Kidney glomerular epithelial cell (primary cell): Measurements from ENCODE around the gene C3orf33.
A peak's percentile ranks its signal among the peaks of the same experiment; 100 is the strongest.
"Not testable (repeated sequence)": the region's sequence is repeated elsewhere in the genome, so short reads cannot be mapped to it uniquely, and the experiment has no call there.

Experiments
- DNase-seq: peaks from one replicate; lab custom pipeline; 2025; lab: John Stamatoyannopoulos, UW

The C3orf33 gene

DNA sequence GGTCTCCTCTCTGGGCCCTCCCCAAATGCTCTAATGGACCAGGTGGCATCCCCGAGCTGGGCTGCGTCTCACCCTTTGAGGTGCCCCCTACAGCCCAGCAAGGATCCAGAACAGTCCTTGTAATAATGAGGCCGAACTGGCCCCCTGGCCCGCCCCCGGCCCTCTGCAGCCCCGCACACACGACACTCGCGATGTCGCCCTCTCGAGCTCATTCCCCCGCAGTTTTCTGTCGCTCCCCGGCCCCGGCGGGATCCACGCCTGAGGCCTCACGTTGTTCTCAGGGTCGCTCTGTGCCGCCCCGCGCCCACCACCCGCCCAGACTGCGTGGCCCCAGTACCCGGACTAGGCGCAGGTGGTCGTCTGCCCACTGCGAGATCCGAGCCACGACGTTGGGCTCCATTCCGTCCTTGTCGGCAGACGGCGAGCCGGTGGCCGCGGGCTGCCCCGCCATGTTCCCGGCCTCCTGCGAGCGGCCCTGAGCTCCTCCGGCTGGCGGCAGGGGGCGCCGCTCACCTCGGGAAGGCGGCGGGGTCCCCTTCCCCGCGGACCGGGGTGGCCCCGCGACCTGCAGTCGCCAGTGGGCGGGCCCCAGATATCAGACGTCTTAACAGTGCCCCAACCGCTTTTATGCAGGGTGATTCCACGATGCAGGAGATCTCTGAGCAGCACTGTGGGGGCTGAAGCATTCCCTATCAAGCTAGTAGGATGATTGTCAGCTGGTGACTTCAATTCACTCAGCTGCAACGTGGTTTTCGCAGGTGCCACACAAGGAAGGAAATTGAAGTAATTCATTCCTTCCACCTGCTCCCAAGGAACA is at the start of gene C3orf33:
Gene C3orf33 (minus strand): TSS at position 477 of the 817 bp plus-strand sequence. CDS start 26 bp downstream, at position 451.
- peak; percentile 63 for DNase-seq

GRCh38 chr3:155854141-155854940 is 48.3 kb upstream of the C3orf33 start, which contains the start of gene SLC33A1:
Gene SLC33A1, minus strand, starts transcription at chr3:155854427. Its CDS starts 430 bp downstream, at chr3:155853997.
- DNase-seq, result peak; percentile 98

DNA sequence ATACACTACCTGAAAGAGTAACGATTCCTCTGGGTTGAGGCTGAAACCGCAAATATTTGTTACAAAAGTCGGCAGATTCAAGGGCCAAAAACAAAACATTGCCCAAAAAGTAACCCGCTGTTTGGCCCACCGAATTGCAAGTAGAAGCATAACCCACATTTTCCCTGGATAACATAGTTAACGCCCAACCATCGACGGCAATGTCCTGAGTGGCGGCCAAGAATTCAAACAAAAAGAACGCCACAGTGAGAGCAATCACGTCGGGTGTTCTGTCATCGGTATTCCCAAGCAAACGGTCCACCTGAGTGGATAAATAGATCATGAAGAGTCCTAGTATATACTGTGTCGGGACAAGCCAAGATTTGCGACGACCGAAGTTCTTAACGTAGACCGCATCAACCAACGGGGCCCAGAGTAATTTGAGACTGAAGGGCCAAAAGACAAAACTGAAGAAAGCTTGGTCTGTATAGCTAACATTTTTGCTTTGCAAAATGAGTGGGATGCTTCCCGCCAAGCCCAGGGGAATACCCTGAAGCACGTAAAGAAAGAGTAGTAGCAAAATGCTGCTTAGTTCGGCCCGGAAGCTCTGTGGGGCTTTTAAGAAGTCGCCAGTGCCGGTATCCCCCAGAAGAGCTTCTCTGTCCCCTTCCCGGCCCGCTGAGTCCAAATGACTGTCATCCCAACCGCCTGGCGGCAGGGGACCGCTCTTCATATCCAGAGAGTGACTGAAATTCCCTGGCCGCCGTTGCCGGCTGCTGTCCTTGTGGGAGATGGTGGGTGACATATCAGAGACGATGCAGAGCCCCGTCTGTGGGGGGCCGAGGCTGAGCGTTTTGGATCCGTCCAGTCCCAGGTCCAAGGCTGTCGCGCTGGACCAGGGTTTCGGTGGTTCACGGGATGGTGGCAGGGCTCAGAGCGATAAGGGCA is 47.4 kb upstream of the C3orf33 start:
- DNase-seq, result no peak

- DNase-seq, result no peak
Measured at GRCh38 chr3:155852341-155852740, 46.3 kb upstream of the C3orf33 start.

- DNase-seq, result not testable (repeated sequence)
Measured at GRCh38 chr3:155849404-155849803, 43.3 kb upstream of the C3orf33 start.

- DNase-seq, result no peak
Measured at GRCh38 chr3:155847993-155848392, 41.9 kb upstream of the C3orf33 start.

- no peak for DNase-seq
Measured at GRCh38 chr3:155846119-155846518, 40.0 kb upstream of the C3orf33 start.

DNA sequence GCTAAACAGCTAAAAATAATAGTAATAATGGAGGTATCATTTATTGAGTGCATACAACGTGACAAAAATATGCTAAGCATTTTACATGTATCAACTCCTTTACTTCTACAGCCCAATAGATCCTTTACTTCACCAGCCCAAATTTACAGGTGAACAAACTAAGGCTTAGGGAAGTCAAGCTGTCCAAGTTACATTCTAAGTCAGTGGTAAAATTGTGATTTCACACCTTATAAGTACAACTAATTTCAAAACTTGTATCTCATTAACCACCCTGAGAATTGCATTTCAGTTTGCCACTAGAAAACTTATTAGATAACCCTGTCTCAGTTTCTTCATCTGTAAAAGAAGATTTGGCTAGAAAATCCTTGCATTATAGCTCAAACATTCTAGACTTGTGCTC is 37.5 kb upstream of the C3orf33 start:
- DNase-seq, result no peak

- DNase-seq, result no peak
Measured at GRCh38 chr3:155835341-155836071, 29.4 kb upstream of the C3orf33 start.

DNA sequence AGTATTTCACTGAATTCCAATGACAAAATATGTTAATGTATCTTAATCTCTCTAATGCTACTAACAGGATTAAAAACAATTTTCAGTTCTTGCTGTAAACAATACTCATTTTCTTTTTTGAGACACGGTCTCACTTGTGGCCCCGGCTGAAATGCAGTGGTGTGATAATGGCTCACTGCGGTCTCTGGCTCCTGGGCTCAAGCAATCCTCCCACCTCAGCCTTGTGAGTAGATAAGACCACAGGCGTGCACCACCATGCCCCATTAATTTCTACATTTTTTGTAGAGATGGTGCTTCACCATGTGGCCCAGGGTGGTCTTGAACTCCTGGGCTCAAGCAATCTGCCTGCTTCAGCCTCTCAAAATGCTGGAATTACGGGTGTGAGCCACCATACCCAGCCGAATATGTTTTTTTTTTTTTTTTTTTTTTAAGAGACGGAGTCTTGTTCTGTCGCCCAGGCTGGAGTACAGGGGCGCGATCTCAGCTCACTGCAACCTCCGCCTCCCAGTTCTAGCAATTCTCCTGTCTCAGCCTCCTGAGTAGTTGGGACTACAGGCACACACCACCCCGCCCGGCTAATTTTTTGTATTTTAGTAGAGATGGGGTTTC is 22.5 kb upstream of the C3orf33 start:
- not testable (repeated sequence) for DNase-seq

DNA sequence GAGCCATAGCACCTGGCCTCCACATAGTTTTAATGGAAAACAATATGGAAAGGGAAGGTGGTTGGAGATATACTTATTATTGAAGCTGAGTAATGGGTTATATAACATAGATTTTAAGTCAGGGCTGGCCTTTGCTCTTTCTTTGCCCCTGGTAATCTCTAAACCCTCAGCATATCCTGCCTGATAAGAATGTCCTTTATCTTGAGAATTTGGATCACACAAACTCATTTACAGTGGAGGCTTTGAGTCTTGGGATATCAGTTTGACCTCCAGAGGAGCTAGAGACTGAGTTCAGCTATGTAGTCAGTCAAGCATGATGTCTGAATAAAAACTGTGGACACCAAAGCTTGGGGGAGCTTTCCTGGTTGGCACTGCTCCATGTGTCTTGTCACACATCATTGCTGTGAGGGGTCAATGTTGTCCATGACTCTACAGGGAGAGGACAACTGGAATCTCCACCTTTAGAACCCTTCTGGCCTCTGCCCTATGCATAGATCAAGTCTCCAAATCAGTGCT is 9.0 kb upstream of the C3orf33 start:
- DNase-seq, result no peak

DNA sequence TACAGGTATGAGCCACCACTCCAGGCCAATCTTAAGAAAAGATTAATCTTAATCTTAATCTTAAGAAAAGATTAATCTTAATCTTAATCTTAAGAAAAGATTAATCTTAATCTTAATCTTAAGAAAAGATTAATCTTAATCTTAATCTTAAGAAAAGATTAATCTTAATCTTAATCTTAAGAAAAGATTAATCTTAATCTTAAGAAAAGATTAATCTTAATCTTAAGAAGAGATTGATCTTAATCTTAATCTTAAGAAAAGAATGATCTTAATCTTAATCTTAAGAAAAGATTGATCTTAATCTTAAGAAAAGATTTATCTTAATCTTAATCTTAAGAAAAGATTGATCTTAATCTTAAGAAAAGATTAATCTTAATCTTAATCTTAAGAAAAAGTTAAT is 7.1 kb upstream of the C3orf33 start:
- DNase-seq, result not testable (repeated sequence)

DNA sequence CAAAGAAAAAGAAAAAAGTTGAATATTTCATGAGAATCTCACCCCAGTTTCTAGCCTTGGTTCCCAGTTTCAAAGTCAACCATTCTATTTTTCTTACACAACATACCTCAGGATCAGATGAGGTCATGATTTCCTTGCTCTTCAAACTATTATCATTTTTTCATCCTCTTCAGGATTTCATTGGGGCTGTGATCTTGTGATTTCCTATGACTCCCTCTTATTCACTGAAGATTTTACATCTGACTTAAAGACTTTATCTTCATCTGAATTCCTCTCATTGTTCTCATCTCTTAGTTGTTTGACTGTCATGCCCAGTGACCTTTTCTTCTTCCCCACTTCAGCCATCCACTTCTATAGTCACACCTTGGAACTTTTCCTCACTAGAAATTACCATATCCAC is 3.1 kb upstream of the C3orf33 start:
- DNase-seq, result no peak

DNA sequence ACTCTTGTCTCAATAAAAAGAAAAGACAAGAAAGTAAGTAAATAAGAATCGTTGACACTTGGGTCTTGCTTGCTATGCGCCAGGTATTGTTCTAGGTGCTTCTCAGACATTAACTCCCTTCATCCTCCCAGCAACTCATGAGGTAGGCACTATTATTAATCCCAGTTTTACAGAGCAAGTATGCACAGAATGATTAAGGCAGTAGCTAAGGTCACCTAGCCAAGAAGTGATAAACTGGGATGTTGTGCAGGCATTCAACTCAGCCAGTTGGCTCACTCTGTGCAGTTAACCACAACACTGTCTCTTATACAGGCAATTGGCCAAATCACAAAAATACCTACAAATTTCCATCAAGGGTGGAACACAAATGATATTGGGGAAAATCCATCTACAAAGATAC is 1.7 kb upstream of the C3orf33 start:
- no peak for DNase-seq

DNA sequence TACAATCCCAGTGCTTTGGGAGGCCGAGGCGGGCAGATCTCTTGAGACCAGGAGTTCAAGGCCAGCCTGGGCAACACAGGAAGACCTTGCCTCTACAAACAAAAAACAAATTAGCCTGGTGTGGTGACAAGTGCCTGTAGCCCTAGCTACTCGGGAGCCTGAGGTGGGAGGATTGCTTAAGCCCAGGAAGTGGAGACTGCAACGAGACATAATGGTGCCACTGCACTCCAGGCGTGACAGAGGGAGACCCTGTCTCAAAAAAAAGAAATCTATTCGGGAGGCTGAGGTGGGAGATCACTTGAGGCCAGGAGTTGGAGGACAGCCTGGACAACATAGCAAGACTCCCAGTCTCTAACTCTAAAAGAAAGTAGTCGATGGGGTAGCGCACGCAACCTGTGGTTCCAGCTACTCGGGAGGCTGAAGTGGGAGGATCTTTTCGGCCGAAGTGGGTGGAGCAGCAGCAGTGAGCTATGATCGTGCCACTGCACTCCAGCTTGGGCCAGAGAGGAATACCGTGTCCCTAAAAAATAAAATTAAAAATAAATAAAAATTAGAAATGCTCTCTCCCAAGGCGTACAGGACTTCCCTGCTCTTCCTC is 775 bp downstream of the C3orf33 start:
- DNase-seq, result peak; percentile 13

DNA sequence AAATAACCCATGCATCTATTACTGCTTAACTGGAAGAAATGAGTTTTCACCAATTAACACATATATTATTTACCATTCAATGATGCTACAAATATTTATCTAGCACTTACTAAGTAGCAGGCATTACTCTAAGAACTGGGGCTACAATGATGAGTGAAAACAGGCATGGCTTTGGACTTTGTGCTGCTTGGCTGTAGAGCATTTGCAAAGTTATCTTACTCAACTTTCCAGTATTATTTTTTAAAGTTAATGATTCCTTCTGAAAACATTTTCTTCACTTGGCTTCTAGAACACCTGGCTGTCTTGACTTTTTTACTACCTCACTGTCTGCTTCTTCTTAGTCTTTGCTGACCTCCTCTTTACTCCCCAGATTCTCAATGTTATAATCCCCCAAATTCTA is 1.8 kb downstream of the C3orf33 start:
- no peak for DNase-seq

- no peak for DNase-seq
Measured at GRCh38 chr3:155792532-155792931, 13.5 kb downstream of the C3orf33 start.

- no peak for DNase-seq
Measured at GRCh38 chr3:155791190-155791589, 14.9 kb downstream of the C3orf33 start.

- no peak for DNase-seq
Measured at GRCh38 chr3:155790272-155790925, 15.7 kb downstream of the C3orf33 start.
